Common myeloid progenitor, CD34-positive (primary cell): ENCODE results near the gene DPYD.

Experiments used
- CTCF ChIA-PET: fragments of 350-600 bp; sonication (Branson Sonifier 250); formaldehyde crosslinking; loops from one replicate; lab custom pipeline; 2021; ENCODE audit warnings: antibody characterized with exemption; lab: Charles Lee
- POLR2A ChIA-PET: fragments of 350-600 bp; sonication (Branson Sonifier 250); formaldehyde crosslinking; loops from one replicate; lab custom pipeline; 2021; ENCODE audit warnings: antibody characterized with exemption; lab: Charles Lee
- DNase-seq, 3 donors: peaks; one replicate each; pipeline versions ENCODE4 v3.0.0 to v3.0.0-alpha.2; 2013
- H3K27ac ChIP-seq, 2 experiments: 1 replicate in 1 of 2; 2 replicates in 1 of 2; pipeline ENCODE4 v1.7.0; 2013; ENCODE audit warnings: inconsistent platforms in 2 of 2, low read length in 2 of 2, mild to moderate bottlenecking in 2 of 2, low read depth in 1 of 2, moderate library complexity in 1 of 2; ENCODE audit not compliant: severe bottlenecking in 2 of 2, insufficient read depth in 1 of 2, poor library complexity in 1 of 2
- H3K27me3 ChIP-seq, 5 experiments: replicated peaks in 2 of 5; 1 replicate in 3 of 5; 2 replicates in 2 of 5; pipeline versions ENCODE4 v1.6.1 to v1.7.0; 2013; ENCODE audit warnings: low read length in 4 of 5, mild to moderate bottlenecking in 2 of 5, moderate library complexity in 2 of 5, inconsistent platforms in 1 of 5; ENCODE audit not compliant: insufficient read depth in 5 of 5, control insufficient read depth in 4 of 5
- H3K36me3 ChIP-seq, 4 experiments: 1 replicate in 2 of 4; 2 replicates in 2 of 4; pipeline versions ENCODE4 v1.6.1 to v1.7.0; 2013; ENCODE audit warnings: low read length in 3 of 4, control low read depth in 1 of 4, mild to moderate bottlenecking in 1 of 4; ENCODE audit not compliant: control insufficient read depth in 4 of 4, insufficient read depth in 4 of 4
- H3K4me1 ChIP-seq, 4 experiments: 1 replicate in 3 of 4; 2 replicates in 1 of 4; pipeline versions ENCODE4 v1.6.1 to v1.7.1; 2013; ENCODE audit warnings: low read length in 3 of 4, mild to moderate bottlenecking in 3 of 4, control low read depth in 1 of 4, inconsistent platforms in 1 of 4, moderate library complexity in 1 of 4; ENCODE audit not compliant: control insufficient read depth in 4 of 4, insufficient read depth in 4 of 4; ENCODE audit errors: control extremely low read depth in 1 of 4
- H3K4me3 ChIP-seq, 7 experiments: 1 replicate in 4 of 7; 2 replicates in 3 of 7; pipeline versions ENCODE4 v1.5.1 to v1.7.0; 2013; ENCODE audit warnings: mild to moderate bottlenecking in 7 of 7, low read length in 6 of 7, moderate library complexity in 6 of 7, inconsistent platforms in 2 of 7, low read depth in 2 of 7, control low read depth in 1 of 7; ENCODE audit not compliant: insufficient read depth in 4 of 7, control insufficient read depth in 1 of 7; ENCODE audit errors: extremely low read depth in 1 of 7
- H3K9me3 ChIP-seq, 5 experiments: 1 replicate in 4 of 5; 2 replicates in 1 of 5; pipeline versions ENCODE4 v1.6.1 to v1.7.1; 2013; ENCODE audit warnings: low read length in 4 of 5, mild to moderate bottlenecking in 2 of 5, inconsistent platforms in 1 of 5, low read depth in 1 of 5, moderate library complexity in 1 of 5; ENCODE audit not compliant: control insufficient read depth in 4 of 5, insufficient read depth in 2 of 5; ENCODE audit errors: control extremely low read depth in 1 of 5
- WGBS: methylation state at CpG from one replicate; pipeline ENCODE4 v1.1.5; 2013; ENCODE audit not compliant: insufficient coverage; 5-methylcytosine and 5-hydroxymethylcytosine counted together

The DPYD gene

DNA sequence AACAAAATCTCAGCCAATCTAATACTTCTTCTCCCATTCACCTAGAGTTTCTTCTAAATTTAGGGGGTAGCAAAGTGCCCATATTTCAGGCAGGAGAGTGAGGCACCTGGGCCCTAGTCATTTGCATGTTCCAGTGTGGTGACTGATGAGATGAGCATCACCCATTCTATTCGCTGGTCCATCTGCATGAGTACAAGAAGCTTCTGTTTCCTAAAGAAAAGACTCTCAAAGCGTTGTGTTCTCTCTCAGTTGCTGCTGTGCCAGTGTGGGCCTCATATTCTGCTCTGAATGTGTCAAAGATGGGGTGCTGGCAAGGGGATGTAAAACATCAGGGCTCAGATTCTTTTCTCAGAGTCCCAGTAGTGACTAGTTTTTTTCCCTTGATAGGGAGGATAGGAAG lies 16.1 kb upstream of the DPYD start:
- Histone ChIP-seq H3K4me3 (no peak overlapping the region), H3K9me3 (no peaks in the 10 kb centered on the region), H3K36me3 (no peaks in the 10 kb centered on the region), H3K4me1 (peaks cover 0 to 12% (median 7%) of the 10 kb centered on the region in 4 experiments), H3K27me3 (no peaks in the 10 kb centered on the region), H3K27ac (no peak overlapping the region)
- DNase-seq: no peak
- ChIA-PET CTCF (no interaction called here), POLR2A (no interaction called here)
- 100% methylated on average over 2 of the region's 2 CpGs for WGBS

DNA sequence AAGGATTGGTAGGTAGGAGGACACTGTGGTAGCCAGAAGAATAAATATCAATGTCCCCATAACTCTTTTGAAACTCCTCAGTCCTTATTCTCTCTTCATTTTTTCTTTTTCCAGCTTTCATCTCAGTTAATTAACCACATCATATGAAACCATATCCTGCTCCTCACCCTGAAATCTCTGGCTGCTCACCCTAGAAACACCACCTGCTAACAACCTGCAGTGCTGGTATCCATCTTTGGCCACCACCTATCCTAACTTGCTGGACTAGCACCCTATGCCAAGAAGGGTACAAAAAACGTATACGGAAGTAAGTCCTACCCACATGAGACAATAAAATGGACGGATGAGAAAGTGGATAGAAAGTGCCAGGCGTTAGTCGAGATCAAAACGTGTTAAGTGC lies 13.7 kb upstream of the DPYD start:
- no peaks in the 10 kb centered on the region for H3K27me3 ChIP-seq
- no peak for DNase-seq
- no peak overlapping the region for H3K4me3 ChIP-seq
- CTCF ChIA-PET: interaction anchor here (1.1 kb wide), 1 partner anchor 119 kb away, joined by 3 read pairs; no protein-coding TSS in a partner anchor
- H3K4me1 ChIP-seq: peaks cover 0 to 9% (median 6%) of the 10 kb centered on the region in 4 experiments
- no peaks in the 10 kb centered on the region for H3K36me3 ChIP-seq
- H3K9me3 ChIP-seq: no peaks in the 10 kb centered on the region
- POLR2A ChIA-PET: no interaction called here
- H3K27ac ChIP-seq: no peak overlapping the region
- WGBS: 90% methylated on average over 6 of the region's 6 CpGs

DNA sequence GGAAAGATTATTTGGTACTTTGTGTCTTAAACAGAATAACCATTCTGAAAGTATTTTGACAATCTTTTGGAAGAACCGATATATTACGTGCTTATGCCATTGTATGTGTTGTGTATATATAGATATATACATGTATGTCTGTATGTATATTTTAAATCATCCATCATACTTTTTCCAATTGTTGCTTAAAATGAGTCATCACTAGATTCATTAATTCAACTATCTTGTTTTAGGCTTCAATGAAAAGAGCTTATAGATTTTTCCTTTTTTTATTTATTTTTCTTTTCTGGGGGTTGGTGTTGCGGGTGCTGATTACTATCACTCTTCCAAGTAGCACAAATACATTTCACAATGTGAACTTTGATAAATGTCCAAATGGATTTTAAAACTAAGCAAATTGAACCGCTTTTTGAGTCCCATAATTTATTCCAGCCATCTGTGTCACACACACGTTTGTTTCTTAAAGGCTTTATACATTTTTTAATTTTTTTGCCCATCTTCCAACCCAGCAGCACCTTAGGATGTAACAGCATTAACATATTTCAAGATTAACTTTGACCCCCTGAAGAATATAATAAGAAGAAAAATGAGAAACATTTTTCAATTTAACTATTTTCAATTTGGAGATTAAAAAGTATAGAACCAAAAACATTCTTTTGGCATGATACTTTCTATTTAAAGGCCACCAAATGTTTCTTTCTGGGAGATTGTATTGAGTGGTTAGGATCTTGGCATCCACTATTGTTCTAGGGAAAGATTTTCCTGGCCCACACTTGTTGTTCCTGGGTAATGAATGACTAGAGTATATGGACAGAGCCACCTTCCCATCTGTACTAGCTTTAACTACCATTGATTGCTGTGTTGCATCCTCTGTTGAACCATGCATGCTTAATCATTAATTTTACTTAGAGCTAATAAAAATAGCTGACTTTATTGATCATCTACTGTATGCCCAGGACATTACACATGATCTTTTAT lies 9.3 kb upstream of the DPYD start:
- Histone ChIP-seq H3K27ac (no peak overlapping the region), H3K9me3 (no peaks in the 10 kb centered on the region), H3K4me3 (no peak overlapping the region), H3K27me3 (no peaks in the 10 kb centered on the region), H3K36me3 (no peaks in the 10 kb centered on the region), H3K4me1 (peaks cover 0 to under 1% (median 0%) of the 10 kb centered on the region in 4 experiments)
- POLR2A ChIA-PET: no interaction called here
- no peak for DNase-seq
- 100% methylated on average over 1 of the region's 5 CpGs for WGBS
- CTCF ChIA-PET: no interaction called here

DNA sequence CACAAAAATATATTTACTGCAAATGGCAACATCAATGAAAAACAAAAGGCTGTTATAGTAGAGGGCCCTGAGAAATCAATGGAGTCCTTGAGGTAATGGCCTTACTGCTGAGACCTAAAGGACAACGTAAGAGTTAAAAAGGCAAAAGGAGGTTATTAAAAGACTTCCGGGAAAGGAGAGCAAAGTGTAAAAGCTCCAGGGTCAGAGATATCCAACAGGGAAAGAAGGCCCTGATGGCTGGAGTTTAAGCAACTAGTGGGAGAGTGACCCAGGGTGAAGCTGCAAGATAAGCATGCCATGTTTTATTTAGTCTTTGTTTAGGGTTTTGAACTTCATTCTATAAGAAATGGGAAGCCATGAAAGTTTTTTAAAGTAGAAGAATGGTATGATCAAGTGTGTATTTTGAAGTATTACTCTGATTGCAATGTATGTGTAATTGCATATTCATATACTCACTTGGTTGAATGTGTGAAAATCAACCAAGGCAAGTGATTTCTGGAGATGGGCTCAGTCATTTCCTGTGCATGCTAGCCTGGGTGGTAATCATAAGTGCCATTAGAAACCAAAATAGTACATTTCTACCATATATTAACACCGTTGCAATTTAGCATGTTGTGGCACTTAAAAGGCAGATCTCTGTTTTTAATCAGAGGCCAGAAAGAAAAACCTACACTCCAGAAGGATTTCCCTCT lies 5.3 kb upstream of the DPYD start:
- H3K9me3 ChIP-seq: no peaks in the 10 kb centered on the region
- H3K27me3 ChIP-seq: no peaks in the 10 kb centered on the region
- H3K27ac ChIP-seq: no peak overlapping the region
- ChIA-PET POLR2A (no interaction called here), CTCF (no interaction called here)
- H3K36me3 ChIP-seq: no peaks in the 10 kb centered on the region
- WGBS: 97% methylated on average over 3 of the region's 3 CpGs
- H3K4me3 ChIP-seq: no peak overlapping the region
- H3K4me1 ChIP-seq: peaks cover 2 to 9% (median 5%) of the 10 kb centered on the region in 4 experiments
- no peak for DNase-seq

DNA sequence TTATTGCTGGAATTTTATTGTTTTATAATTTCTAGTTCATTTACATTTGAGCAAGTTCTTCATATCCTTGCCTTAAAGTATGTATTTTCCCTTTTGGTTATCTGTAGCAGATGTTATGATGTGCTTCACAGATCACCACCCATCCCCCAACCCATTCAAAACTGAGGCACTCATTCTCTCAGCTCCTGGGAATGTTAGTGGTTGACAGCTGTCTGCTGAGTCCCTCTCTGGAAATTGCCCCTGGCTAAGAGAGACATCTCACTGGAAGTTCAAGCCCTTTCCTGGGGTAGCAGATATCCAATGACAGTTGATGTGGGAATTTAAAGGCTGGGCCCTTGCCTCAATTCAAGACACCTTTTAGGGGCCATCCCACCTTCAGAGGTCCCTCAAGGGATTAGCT lies 4.3 kb upstream of the DPYD start:
- Histone ChIP-seq H3K27me3 (no peaks in the 10 kb centered on the region), H3K36me3 (no peaks in the 10 kb centered on the region), H3K9me3 (no peaks in the 10 kb centered on the region), H3K4me1 (peaks cover 2 to 9% (median 6%) of the 10 kb centered on the region in 4 experiments), H3K4me3 (no peak overlapping the region), H3K27ac (no peak overlapping the region)
- ChIA-PET CTCF (no interaction called here), POLR2A (no interaction called here)
- DNase-seq: no peak

DNA sequence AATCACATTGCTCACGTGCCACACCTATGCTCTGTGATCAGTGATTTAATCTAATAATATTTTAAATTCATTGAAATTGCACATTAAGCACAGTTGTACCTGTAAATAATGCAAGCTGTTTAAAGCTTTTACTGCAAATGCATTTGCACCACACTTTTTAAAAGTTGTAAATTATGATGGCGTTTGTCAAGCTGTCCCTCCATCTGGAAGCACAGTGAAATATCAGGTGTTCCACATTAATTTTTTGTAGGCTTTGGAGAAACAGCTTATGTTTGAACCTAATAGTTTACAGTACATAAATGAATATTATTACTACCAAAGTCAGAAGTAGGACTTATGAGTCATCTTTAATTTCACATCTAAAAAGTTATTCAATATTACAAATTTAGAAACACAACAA lies 3.0 kb upstream of the DPYD start:
- no peaks in the 10 kb centered on the region for H3K9me3 ChIP-seq
- peaks cover 8 to 15% (median 14%) of the 10 kb centered on the region in 4 experiments for H3K4me1 ChIP-seq
- no peak for DNase-seq
- no peaks in the 10 kb centered on the region for H3K36me3 ChIP-seq
- no CpG with 5 or more reads among the region's 2 CpGs for WGBS
- ChIA-PET CTCF (no interaction called here), POLR2A (no interaction called here)
- H3K27ac ChIP-seq: no peak overlapping the region
- H3K27me3 ChIP-seq: no peaks in the 10 kb centered on the region
- no peak overlapping the region for H3K4me3 ChIP-seq
